Measurements from ENCODE around the gene KATNA1.
A peak's percentile ranks its signal among the peaks of the same experiment; 100 is the strongest.

Gene KATNA1

GRCh38 chr6:149592983-149593382 is 55.5 kb downstream of the KATNA1 start:
- peaks cover 10% of the 10 kb centered on the region for H3K36me3 ChIP-seq (ENCODE audit: control insufficient read depth, insufficient read depth, low read length)
- H3K27ac ChIP-seq (ENCODE audit: low read depth, low read length), result no peak overlapping the region
- H3K4me3 ChIP-seq (ENCODE audit: low read length), result no peak overlapping the region
- no peaks in the 10 kb centered on the region for H3K4me1 ChIP-seq (ENCODE audit: control insufficient read depth, insufficient read depth, low read length)
- no peaks in the 10 kb centered on the region for H3K27me3 ChIP-seq (ENCODE audit: control insufficient read depth, insufficient read depth, low read length)
- no peak overlapping the region for H3K9ac ChIP-seq (ENCODE audit: low read length)

- Histone ChIP-seq H3K4me1 (ENCODE audit: control insufficient read depth, insufficient read depth, low read length) (no peaks in the 10 kb centered on the region), H3K9ac (ENCODE audit: low read length) (no peak overlapping the region), H3K27me3 (ENCODE audit: control insufficient read depth, insufficient read depth, low read length) (no peaks in the 10 kb centered on the region), H3K36me3 (ENCODE audit: control insufficient read depth, insufficient read depth, low read length) (peaks cover 10% of the 10 kb centered on the region), H3K4me3 (ENCODE audit: low read length) (no peak overlapping the region), H3K27ac (ENCODE audit: low read depth, low read length) (no peak overlapping the region)
Measured at GRCh38 chr6:149586149-149586548, 62.4 kb downstream of the KATNA1 start.

- H3K9ac ChIP-seq (ENCODE audit: low read length), result no peak overlapping the region
- no peaks in the 10 kb centered on the region for H3K4me1 ChIP-seq (ENCODE audit: control insufficient read depth, insufficient read depth, low read length)
- no peak overlapping the region for H3K4me3 ChIP-seq (ENCODE audit: low read length)
- no peaks in the 10 kb centered on the region for H3K27me3 ChIP-seq (ENCODE audit: control insufficient read depth, insufficient read depth, low read length)
- no peak overlapping the region for H3K27ac ChIP-seq (ENCODE audit: low read depth, low read length)
- H3K36me3 ChIP-seq (ENCODE audit: control insufficient read depth, insufficient read depth, low read length), result peaks cover 16% of the 10 kb centered on the region
Measured at GRCh38 chr6:149581349-149581748, 67.2 kb downstream of the KATNA1 start.

GRCh38 chr6:149580880-149581279 is 67.6 kb downstream of the KATNA1 start:
- Histone ChIP-seq H3K27me3 (ENCODE audit: control insufficient read depth, insufficient read depth, low read length) (no peaks in the 10 kb centered on the region), H3K4me3 (ENCODE audit: low read length) (no peak overlapping the region), H3K36me3 (ENCODE audit: control insufficient read depth, insufficient read depth, low read length) (peaks cover 16% of the 10 kb centered on the region), H3K4me1 (ENCODE audit: control insufficient read depth, insufficient read depth, low read length) (no peaks in the 10 kb centered on the region), H3K27ac (ENCODE audit: low read depth, low read length) (no peak overlapping the region), H3K9ac (ENCODE audit: low read length) (no peak overlapping the region)

- Histone ChIP-seq H3K4me3 (ENCODE audit: low read length) (no peak overlapping the region), H3K36me3 (ENCODE audit: control insufficient read depth, insufficient read depth, low read length) (no peaks in the 10 kb centered on the region), H3K9ac (ENCODE audit: low read length) (no peak overlapping the region), H3K4me1 (ENCODE audit: control insufficient read depth, insufficient read depth, low read length) (no peaks in the 10 kb centered on the region), H3K27me3 (ENCODE audit: control insufficient read depth, insufficient read depth, low read length) (no peaks in the 10 kb centered on the region), H3K27ac (ENCODE audit: low read depth, low read length) (no peak overlapping the region)
Measured at GRCh38 chr6:149567945-149568585, 80.4 kb downstream of the KATNA1 start.

- H3K27me3 ChIP-seq (ENCODE audit: control insufficient read depth, insufficient read depth, low read length), result no peaks in the 10 kb centered on the region
- no peaks in the 10 kb centered on the region for H3K36me3 ChIP-seq (ENCODE audit: control insufficient read depth, insufficient read depth, low read length)
- no peaks in the 10 kb centered on the region for H3K4me1 ChIP-seq (ENCODE audit: control insufficient read depth, insufficient read depth, low read length)
- H3K4me3 ChIP-seq (ENCODE audit: low read length), result peak overlapping the region; percentile 91
- no peak overlapping the region for H3K9ac ChIP-seq (ENCODE audit: low read length)
- peak overlapping the region; percentile 81 for H3K27ac ChIP-seq (ENCODE audit: low read depth, low read length)
Measured at GRCh38 chr6:149567194-149567586, 81.3 kb downstream of the KATNA1 start.

GRCh38 chr6:149566410-149567193 is 81.9 kb downstream of the KATNA1 start:
- Histone ChIP-seq H3K9ac (ENCODE audit: low read length) (peak overlapping the region; percentile 95), H3K27ac (ENCODE audit: low read depth, low read length) (peak overlapping the region; percentile 81), H3K4me1 (ENCODE audit: control insufficient read depth, insufficient read depth, low read length) (no peaks in the 10 kb centered on the region), H3K27me3 (ENCODE audit: control insufficient read depth, insufficient read depth, low read length) (no peaks in the 10 kb centered on the region), H3K4me3 (ENCODE audit: low read length) (peak overlapping the region; percentile 91), H3K36me3 (ENCODE audit: control insufficient read depth, insufficient read depth, low read length) (no peaks in the 10 kb centered on the region)

GRCh38 chr6:149565527-149566409 is 82.7 kb downstream of the KATNA1 start, which contains the start of gene GINM1:
Gene GINM1 (plus strand): TSS chr6:149566375. CDS start chr6:149566415, 40 bp downstream.
- no peaks in the 10 kb centered on the region for H3K36me3 ChIP-seq (ENCODE audit: control insufficient read depth, insufficient read depth, low read length)
- H3K4me1 ChIP-seq (ENCODE audit: control insufficient read depth, insufficient read depth, low read length), result no peaks in the 10 kb centered on the region
- peak within 1 kb of the TSS; percentile 91 for H3K4me3 ChIP-seq (ENCODE audit: low read length)
- peak within 1 kb of the TSS; percentile 81 for H3K27ac ChIP-seq (ENCODE audit: low read depth, low read length)
- H3K9ac ChIP-seq (ENCODE audit: low read length), result peak within 1 kb of the TSS; percentile 95
- no peaks in the 10 kb centered on the region for H3K27me3 ChIP-seq (ENCODE audit: control insufficient read depth, insufficient read depth, low read length)

GRCh38 chr6:149563928-149564325 is 84.6 kb downstream of the KATNA1 start:
- H3K36me3 ChIP-seq (ENCODE audit: control insufficient read depth, insufficient read depth, low read length), result no peaks in the 10 kb centered on the region
- H3K9ac ChIP-seq (ENCODE audit: low read length), result no peak overlapping the region
- H3K27ac ChIP-seq (ENCODE audit: low read depth, low read length), result no peak overlapping the region

GRCh38 chr6:149563203-149563927 is 85.1 kb downstream of the KATNA1 start:
- H3K27me3 ChIP-seq (ENCODE audit: control insufficient read depth, insufficient read depth, low read length), result no peaks in the 10 kb centered on the region
- H3K4me1 ChIP-seq (ENCODE audit: control insufficient read depth, insufficient read depth, low read length), result no peaks in the 10 kb centered on the region
- H3K27ac ChIP-seq (ENCODE audit: low read depth, low read length), result no peak overlapping the region
- H3K4me3 ChIP-seq (ENCODE audit: low read length), result no peak overlapping the region
- no peak overlapping the region for H3K9ac ChIP-seq (ENCODE audit: low read length)
- H3K36me3 ChIP-seq (ENCODE audit: control insufficient read depth, insufficient read depth, low read length), result no peaks in the 10 kb centered on the region

More at GRCh38 chr6:149563928-149564325, 84.6 kb downstream of the KATNA1 start:
- Histone ChIP-seq H3K4me3 (ENCODE audit: low read length) (no peak overlapping the region), H3K27me3 (ENCODE audit: control insufficient read depth, insufficient read depth, low read length) (no peaks in the 10 kb centered on the region), H3K4me1 (ENCODE audit: control insufficient read depth, insufficient read depth, low read length) (no peaks in the 10 kb centered on the region)

GRCh38 chr6:149560736-149561135 is 87.8 kb downstream of the KATNA1 start:
- Histone ChIP-seq H3K27ac (ENCODE audit: low read depth, low read length) (no peak overlapping the region), H3K4me3 (ENCODE audit: low read length) (no peak overlapping the region), H3K9ac (ENCODE audit: low read length) (no peak overlapping the region), H3K27me3 (ENCODE audit: control insufficient read depth, insufficient read depth, low read length) (no peaks in the 10 kb centered on the region), H3K4me1 (ENCODE audit: control insufficient read depth, insufficient read depth, low read length) (no peaks in the 10 kb centered on the region), H3K36me3 (ENCODE audit: control insufficient read depth, insufficient read depth, low read length) (no peaks in the 10 kb centered on the region)

GRCh38 chr6:149559389-149559788 is 89.1 kb downstream of the KATNA1 start:
- H3K4me3 ChIP-seq (ENCODE audit: low read length), result no peak overlapping the region
- H3K27ac ChIP-seq (ENCODE audit: low read depth, low read length), result no peak overlapping the region
- no peaks in the 10 kb centered on the region for H3K27me3 ChIP-seq (ENCODE audit: control insufficient read depth, insufficient read depth, low read length)

More at GRCh38 chr6:149559389-149559788, 89.1 kb downstream of the KATNA1 start:
- H3K4me1 ChIP-seq (ENCODE audit: control insufficient read depth, insufficient read depth, low read length), result no peaks in the 10 kb centered on the region
- H3K36me3 ChIP-seq (ENCODE audit: control insufficient read depth, insufficient read depth, low read length), result no peaks in the 10 kb centered on the region
- H3K9ac ChIP-seq (ENCODE audit: low read length), result no peak overlapping the region

Measured in rectal smooth muscle tissue (tissue), 1 donor.